GM21360 (cell line): Measurements from ENCODE around the gene STK32B.

ENCODE experiments used
- ATAC-seq: cut with Tn5 transposase; IDR thresholded peaks from one replicate; pipeline ENCODE4 v1.9.1; 2021; ENCODE audit warnings: mild to moderate bottlenecking, moderate library complexity; ENCODE audit not compliant: unreplicated experiment

STK32B gene

DNA sequence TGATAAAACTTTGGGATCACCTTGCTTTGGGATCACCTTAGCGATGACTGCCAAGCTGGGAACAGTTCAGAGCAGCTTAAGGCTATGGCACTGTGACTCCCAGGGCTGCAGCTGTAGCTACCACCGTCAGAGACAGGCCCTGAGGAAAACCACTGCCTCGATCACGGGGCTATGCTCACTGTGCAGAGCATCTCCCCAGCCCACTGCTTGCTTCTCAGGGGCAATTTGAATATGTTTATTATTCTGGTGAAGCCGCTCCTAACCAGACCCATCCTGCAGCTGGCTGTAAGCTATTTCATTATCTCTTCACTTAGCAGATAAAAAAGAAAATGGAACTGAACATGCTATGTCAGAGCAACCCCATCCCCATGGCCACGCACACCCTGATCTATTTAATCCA is 328.6 kb downstream of the STK32B start:
- no peak for ATAC-seq

DNA sequence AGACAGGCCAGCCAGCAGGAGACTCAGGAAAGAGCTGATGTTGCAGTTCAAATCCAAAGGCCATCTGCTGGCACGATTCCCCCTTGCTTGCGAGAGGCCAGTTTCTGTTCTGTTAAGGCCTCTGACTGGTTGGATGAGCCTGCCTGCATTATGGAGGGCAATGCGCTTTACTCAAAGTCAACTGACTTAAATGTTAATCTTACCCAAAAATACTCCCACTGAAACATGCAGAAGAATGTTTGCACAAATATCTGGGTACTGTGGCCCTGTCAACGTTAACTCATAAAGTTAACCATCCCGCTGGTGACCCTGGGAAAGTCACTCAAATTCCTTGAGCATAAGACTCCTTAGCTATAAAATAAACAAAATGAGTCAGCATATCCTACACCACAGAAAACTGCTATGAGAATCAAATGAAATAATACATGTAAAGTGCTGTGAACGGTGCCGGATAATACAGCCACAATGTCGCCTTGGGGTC is 330.7 kb downstream of the STK32B start:
- ATAC-seq = no peak

DNA sequence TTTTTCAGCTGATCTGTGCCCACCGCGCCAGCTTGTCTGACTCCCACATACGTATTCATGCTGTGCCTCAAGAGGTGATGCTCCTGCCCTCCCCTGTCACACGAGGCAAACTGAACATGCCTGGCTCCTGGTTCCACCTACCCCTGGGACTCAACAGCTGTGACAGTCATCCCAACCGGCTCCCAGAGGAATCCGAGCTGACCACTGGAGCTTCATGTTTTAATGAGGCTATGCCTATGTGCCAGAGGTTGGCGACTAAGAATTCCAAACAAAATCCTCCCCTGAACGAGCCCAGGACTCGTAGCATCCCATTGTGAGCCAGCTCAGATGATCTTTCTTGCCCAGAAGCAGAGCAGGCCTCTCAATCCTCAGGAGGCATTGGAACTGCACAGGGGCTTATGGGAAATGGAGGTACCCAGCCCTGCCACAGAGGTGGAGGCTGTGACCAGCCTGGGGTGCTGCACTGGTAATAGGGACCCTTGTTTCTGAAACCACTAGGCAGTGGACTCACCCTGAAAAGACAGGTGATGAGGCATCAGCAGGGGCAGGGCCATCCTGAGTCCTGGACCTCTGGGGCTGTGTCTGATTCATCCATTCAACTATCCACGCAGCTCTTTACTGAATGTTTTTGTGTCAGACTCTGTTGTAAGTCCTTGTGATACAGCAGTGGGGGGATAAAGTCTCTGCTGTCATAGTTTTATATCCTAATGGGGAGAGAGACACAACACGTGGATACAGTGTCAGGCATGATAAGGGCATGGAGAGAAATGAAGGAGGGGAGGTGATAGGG is 332.1 kb downstream of the STK32B start:
- no peak for ATAC-seq

DNA sequence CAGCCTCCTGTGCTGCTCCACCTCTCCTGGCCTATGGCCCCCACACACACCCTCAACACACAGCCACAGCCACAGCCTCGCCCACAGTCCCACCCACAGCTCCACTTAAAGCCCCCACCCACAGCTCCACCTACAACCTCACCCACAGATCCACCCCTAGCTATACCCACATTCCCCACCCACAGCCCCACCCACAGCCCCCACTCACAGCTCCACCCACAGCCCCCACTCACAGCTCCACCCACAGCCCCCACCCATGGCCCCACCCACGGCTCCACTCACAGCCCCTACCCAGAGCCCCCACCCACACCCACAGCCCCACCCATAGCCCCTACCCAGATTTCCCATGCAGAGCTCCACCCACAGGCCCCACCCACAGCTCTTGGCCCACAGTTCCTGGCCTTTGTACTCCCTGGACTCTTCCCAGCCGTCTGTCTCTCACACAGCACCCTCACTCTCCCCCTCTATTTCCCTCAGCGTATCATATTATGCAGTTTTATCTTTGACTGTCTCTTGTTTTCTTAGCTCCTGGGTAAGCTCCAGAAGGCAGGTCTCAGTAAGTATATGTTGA is 334.5 kb downstream of the STK32B start:
- ATAC-seq = no peak

DNA sequence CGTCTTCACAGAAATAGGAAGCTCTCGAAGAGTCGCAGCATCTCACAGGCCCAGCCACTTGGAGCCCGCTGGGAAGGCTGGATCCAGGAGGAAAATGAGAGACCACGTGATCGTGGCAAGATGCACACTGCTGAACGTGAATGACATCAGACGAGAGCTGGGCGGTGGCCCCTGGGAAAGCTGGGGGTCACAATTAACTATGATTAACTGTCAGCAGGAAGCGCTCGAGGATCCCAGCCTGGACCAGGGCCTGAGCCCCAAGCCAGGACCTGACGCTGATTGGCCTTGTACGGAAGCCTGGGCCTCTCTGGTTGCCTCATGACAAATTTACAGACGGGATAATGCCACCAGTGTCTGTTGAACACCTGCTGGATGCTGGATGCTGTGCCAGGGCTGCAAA is 335.6 kb downstream of the STK32B start:
- no peak for ATAC-seq

DNA sequence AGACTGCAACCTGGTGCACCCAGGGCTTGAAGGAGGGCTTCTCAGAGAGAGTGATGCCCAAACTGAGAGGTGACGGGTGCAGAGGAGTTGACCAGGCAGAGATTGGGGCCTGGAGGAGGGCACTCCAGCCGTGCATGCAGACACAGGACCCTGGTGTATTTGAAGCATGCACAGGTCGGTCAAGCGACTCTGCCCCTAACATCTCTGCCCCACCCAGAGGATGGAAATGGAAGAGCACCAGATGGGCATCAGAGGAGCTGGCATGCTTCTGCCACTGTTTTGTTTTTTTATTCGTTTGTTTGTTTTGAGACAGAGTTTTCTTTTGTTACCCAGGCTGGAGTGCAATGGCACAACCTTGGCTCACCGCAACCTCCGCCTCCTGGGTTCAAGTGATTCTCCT is 336.2 kb downstream of the STK32B start:
- no peak for ATAC-seq

DNA sequence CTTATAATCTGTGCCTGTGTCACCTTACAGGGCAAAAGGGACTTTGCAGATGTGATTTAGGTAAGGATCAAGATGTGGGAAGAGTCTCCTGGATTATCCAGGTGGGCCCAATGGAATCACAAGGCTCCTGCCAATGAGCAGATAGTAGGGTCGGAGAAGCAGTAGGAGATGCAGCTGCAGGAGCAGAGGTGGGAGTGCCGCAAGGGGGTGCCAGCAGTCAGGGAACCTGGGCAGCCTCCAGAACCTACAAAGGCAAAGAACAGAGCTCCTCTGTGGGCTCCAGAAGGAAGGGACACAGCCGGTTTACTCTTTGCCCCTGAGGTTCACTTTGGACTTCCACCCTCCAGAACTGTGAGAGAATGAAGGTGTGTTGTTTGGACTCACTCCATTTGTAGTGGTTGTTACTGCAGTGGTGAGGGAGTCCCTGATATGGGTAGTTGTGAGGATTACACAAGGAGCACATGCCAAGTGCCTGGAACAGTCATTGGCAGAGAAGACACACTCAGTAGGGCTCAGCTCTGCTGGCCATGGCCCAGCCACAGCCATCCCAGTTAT is 338.6 kb downstream of the STK32B start:
- ATAC-seq = no peak

DNA sequence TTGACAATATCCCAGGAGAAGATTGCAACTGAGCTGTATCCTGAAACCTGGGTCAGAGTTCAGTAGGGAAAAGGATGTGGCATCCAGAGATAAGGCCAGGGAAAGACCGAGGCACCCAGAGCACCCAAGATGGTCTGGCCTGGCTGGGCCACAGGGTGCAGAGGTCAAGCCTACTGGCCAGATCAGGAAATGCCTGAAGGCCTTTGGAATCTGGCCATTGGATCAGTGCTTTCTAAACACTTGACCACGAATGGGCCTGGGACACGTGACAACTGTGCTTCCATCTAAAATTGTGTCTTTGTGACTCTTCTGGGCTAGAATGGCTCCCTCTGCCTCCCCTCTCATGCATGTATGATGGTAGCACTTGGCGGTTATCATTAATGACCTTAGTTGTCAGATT is 340.2 kb downstream of the STK32B start:
- no peak for ATAC-seq

DNA sequence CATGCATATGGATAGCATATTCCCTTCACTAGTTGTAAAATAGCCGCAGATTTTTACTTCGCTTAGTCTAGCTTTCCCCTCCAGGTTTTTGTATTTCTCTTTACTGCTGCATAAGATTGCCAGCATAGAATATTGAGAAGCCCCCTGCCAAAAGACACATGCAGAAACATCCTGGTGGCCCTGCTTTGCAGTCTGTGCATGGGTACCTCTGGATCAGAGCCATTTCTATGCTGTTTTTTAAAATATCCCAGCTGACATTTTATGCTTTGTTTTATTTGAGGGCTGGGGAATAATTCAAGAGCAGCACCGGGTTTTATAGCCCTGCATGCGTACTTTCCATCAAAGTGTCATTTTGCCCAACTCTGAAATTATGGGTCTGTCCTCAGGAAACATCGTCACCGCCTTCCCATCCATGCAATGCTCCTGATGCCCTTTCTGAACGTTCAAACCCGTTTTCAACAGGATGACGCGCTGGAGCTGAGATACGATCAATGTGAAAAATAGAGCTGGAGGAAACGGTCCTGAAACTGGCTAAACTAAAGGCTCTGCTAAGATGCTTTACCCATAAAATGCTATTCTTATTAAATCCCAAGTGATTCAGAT is 342.7 kb downstream of the STK32B start:
- no peak for ATAC-seq

DNA sequence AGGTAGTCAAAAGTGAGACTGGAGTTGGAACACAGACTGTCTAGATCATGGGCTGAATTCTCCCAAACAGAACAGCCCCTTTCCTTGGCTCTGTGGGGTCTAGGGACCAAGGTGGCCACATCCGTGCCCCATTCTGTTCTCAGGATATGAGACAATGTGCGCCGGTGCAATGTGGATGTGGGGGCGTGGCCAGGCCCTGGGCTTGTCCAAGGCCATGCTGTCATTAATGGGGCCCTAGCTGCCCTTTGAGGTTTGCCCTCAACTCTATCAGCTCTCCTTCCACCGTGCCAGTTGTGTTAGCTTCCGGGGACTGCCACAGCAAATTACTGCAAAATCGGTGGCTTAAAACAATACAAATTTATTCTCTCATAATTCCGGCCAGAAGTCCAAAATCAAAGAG is 344.5 kb downstream of the STK32B start:
- ATAC-seq = no peak

DNA sequence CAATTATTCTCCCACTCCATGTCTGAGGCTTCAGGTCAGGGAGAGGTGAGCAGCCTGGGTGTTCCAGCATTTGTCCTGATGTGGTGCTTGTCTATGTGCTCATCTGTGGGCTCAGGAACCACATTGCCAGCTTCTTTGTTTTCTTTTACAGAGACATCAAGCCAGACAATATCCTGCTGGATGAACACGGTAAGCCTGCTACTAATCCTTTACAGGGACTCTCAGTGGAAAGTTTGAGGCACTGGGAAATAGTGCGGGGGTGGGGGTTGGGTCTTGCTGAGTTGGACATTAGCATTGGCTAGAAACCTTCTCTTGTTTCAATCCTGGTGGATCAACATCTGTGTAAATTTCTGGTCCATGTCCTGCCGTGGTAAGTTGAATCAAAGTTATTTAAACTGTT is 346.8 kb downstream of the STK32B start:
- ATAC-seq = no peak

DNA sequence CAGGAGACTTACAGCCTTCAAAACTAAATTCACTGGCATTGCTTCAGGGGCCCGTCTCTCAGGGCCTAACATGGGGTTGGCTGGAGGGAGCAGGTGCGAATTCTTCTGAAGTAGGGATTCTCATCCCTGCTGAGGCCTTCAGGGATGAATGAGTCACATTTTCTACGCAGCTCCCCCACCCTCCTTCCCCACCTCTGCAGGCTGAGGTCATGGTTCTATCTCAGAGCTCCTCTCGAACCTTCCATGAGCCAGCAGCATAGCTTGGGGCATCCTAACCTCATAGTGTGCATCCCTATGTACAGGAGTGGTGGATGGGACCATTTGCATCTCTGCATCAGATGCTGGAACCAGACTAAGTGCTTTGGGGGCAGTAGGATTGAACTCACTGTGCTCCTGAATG is 347.8 kb downstream of the STK32B start:
- ATAC-seq = no peak

DNA sequence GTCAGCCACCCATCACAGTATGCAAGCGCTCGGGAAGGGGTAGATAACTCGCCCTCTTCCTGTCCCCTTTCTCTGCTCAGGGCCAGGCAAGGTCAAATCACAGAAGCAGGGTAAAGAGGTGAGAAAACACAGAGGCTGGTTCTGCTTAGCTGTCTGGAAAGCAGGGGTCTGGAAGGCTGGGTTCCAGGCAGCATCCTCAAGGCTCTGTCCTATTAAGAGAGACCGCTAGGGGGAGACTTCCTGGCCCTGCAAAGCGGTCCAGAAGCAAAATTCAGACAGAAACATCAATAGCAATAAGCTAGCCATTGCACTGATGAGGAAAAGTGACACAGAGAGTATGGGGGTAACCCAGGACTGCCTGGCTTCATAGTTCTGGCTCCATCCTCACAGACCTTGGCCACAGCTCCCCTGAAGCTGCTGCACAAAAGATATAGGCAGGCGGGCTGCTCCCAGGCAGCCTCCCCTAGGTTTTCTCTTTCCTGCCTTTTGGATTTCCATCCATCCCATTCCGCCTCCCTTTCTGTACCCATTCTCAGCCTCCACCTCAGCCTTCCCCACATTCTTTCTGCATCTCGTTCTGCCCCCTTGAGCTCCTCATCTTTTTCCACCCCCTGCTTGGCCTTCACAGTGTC is 348.6 kb downstream of the STK32B start:
- ATAC-seq = no peak

DNA sequence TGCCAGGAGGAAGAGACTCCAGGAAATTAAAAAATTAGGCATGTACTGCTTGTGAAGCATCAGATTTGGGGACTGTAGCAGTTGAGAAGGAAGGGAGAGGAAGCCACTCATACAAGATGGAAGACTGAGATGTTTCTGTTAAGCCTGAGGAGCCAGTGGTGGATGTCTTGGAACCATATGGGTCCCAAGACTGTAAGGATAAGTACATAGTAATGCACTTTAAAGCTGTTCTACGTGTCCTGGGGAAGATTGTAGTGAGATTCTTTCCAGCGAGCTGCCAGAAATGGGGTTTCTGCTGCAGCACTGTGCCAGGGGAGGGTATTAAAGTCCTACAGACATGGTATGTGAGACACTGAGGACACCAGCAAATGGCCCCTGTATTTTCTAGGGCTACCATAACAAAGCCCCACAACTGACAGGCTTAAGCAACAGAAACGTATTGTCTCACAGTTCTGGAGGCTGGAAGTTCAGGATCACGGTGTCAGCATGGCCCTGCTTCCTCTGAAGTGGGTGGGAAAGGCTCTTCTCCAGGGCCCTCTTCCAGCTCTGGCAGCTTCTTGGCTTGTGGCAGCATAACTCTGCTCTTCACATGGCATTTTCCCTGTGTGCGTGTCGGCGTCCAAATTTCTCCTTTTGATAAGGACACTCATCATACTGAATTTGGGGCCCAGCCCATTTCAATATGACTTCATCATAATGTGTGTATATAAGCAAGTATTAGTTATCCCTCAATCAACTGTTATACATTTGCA is 352.6 kb downstream of the STK32B start:
- ATAC-seq = no peak

DNA sequence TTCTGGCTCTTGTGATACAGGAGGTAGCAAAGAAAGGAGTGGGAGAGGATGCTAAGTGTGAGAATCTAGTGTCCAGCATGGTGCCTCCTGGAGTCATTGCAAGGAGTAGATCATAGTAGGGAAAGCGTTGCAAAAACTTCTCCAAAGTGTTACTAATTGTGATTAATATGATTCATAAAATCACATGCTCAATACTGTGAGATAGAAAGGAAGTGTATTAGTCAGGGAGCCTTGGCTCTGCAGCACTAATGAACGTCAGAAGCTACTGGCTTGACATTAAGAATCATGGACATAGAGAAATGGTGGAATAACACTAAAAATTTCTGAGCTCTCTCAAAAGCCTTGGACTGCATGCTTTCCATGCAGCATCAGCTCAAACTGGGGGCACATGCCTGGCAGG is 358.0 kb downstream of the STK32B start:
- ATAC-seq = no peak

DNA sequence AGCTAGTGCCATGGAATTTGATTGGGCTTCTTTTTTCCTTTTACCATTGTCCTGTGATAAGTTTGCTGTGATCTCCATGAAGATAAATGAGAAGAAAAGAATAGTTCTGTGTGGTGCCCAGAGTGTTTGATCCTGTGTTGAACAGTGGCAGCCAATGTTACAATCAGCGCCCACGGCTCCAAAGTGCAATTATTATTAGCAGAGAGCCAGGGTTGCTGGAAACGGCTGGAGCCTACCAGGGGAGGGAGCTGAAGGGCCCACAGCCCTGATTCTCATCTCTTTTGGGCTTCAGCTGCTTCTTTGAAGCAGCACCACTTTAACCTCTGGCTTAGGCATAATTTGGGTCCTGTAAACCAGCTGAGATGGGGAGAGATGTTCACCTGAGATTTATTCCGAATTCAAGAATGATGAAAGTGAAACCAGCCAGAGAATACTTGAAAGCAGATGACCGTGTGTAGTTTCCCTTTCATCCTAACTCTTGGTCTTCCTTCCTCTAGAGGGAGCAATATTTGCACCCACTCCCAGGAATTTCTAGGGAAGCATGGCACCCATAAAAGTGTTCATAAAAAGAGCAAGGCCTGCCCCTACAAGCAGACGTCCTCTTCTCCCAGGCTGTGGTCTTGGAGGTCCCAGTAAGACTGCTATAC is 358.8 kb downstream of the STK32B start:
- ATAC-seq = no peak

DNA sequence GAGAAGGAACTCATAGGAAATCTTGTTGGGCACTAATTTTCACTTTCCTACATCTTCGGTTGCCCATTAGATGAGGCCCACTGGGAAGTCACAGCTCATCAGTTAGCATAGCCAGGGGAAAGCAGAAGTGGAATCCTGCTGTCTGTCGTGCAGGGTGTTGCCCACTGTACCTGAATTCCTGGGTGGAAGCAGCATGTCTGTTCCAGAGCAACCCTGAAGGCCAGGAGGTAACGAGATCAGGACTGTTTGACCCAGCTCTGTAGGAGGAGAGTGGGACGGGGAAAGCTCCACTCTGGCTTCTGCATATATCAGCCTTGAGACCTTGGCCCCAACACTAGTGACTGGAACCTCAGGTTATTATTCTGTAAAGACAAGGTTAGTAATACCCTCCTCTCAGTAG is 361.0 kb downstream of the STK32B start:
- ATAC-seq = no peak

DNA sequence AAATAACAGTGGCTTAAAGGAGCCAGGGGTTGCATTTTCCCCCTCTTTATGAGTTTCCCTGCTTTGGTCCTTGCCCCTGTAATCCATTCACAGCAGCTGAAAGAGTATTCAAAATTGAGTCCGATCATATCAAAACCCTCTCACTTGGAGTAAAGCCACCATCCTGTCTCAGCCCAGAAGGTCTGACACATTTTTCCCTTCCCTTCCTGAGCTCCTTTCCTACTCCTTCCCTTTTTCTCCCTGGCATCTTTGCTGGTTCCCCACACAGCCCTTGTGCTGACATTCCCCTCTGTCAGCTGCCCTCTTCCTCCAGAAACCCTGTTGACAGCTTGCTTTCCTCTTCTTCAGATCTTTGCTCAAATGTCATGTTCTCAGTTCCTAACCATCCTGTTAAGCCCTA is 361.5 kb downstream of the STK32B start:
- ATAC-seq = no peak

DNA sequence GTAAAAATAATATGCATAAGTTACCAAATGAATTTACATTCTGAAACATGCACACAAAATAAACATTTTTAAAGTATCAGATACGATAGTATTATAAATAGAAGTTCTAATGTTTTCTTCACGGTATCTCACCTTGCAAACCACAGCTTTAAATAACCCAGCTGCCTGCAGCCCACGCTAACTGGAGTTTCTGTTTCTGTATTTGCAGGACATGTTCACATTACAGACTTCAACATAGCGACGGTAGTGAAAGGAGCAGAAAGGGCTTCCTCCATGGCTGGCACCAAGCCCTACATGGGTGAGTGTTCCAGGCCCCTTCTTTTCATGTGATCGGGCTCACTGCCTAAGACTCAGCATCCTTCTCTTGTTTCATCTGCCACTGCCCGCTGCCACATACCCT is 365.4 kb downstream of the STK32B start:
- no peak for ATAC-seq

DNA sequence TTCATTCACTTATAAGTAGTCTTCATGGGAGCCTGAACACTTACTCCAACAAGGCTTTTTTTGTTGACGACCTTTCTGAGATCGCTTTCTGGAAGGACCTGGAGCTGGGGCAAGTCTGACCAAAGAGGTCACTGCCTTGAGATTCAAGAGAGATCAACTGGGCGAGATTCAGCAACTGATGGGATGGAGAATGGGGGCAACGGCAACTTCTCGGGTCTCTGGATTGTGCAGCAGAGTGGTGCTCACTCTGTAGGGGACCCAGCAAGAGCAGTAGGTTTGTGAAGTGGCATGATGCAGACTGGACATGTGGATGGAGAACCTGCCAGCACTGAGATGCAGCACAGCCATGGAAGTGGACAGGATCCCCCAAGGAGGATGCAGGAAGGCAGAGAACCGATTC is 369.0 kb downstream of the STK32B start:
- no peak for ATAC-seq
